SK-N-SH treated with all-trans-retinoic acid at 6 μM for 48 hours (cell line): ENCODE results near the gene AP2B1.

ENCODE experiments used
- ATAC-seq: fragments of 200-7000 bp; cut with Tn5 transposase; 3 replicates; pipeline ENCODE4 v1.9.1; 2020; ENCODE audit warnings: mild to moderate bottlenecking, moderate library complexity
- ARNTL ChIP-seq: fragments of 450-650 bp; formaldehyde crosslinking; IDR thresholded peaks from 2 replicates; pipeline ENCODE4 v1.5.0; 2020; ENCODE audit warnings: low read depth, mild to moderate bottlenecking, moderate library complexity, borderline replicate concordance
- BACH2 ChIP-seq: fragments of 250-450 bp; sonication (Bioruptor Pico); IDR thresholded peaks from 2 replicates; pipeline ENCODE4 v1.9.0; 2021; ENCODE audit warnings: mild to moderate bottlenecking, borderline replicate concordance
- CSDC2 ChIP-seq: fragments of 250-450 bp; sonication (Bioruptor Pico); IDR thresholded peaks from 2 replicates; pipeline ENCODE4 v1.5.0; 2020; ENCODE audit warnings: mild to moderate bottlenecking, moderate library complexity
- CSRNP3 ChIP-seq: fragments of 250-450 bp; sonication (Bioruptor Pico); IDR thresholded peaks from 2 replicates; pipeline ENCODE4 v1.5.1; 2021; ENCODE audit warnings: mild to moderate bottlenecking, moderate library complexity
- ESRRG ChIP-seq: fragments of 250-450 bp; sonication (Bioruptor Pico); IDR thresholded peaks from 2 replicates; pipeline ENCODE4 v1.6.1; 2021; ENCODE audit warnings: mild to moderate bottlenecking
- ISL1 ChIP-seq: fragments of 250-450 bp; sonication (Bioruptor Pico); IDR thresholded peaks from 2 replicates; pipeline ENCODE4 v2.1.2; 2022; ENCODE audit warnings: mild to moderate bottlenecking, moderate library complexity
- OSR1 ChIP-seq: fragments of 250-450 bp; sonication (Bioruptor Pico); IDR thresholded peaks from 2 replicates; pipeline ENCODE4 v1.8.0; 2022; ENCODE audit warnings: moderate library complexity, mild to moderate bottlenecking, inconsistent platforms
- PATZ1 ChIP-seq: fragments of 250-450 bp; sonication (Bioruptor Pico); IDR thresholded peaks from 2 replicates; pipeline ENCODE4 v1.8.0; 2020; ENCODE audit warnings: mild to moderate bottlenecking, moderate library complexity, borderline replicate concordance
- POU6F1 ChIP-seq: fragments of 250-450 bp; sonication (Bioruptor Pico); IDR thresholded peaks from 2 replicates; pipeline ENCODE4 v1.8.0; 2021; ENCODE audit warnings: low read depth, mild to moderate bottlenecking, moderate library complexity, borderline replicate concordance
- PPARA ChIP-seq: fragments of 250-450 bp; sonication (Bioruptor Pico); IDR thresholded peaks from 2 replicates; pipeline ENCODE4 v1.5.0; 2020; ENCODE audit warnings: mild to moderate bottlenecking, borderline replicate concordance
- RARB ChIP-seq: fragments of 250-450 bp; sonication (Bioruptor Pico); IDR thresholded peaks from 2 replicates; pipeline ENCODE4 v1.8.0; 2021; ENCODE audit warnings: mild to moderate bottlenecking, moderate library complexity
- SNAI2 ChIP-seq: fragments of 250-450 bp; sonication (Bioruptor Pico); IDR thresholded peaks from 2 replicates; pipeline ENCODE4 v1.5.0; 2020; ENCODE audit warnings: mild to moderate bottlenecking, moderate library complexity
- TCF4 ChIP-seq: fragments of 250-450 bp; sonication (Bioruptor Pico); IDR thresholded peaks from 2 replicates; pipeline ENCODE4 v1.8.0; 2021; ENCODE audit warnings: mild to moderate bottlenecking, moderate library complexity, borderline replicate concordance
- TOX ChIP-seq: fragments of 250-450 bp; sonication (Bioruptor Pico); IDR thresholded peaks from 2 replicates; pipeline ENCODE4 v1.8.0; 2021; ENCODE audit warnings: mild to moderate bottlenecking, moderate library complexity, borderline replicate concordance
- TSHZ2 ChIP-seq: fragments of 250-450 bp; sonication (Bioruptor Pico); IDR thresholded peaks from 2 replicates; pipeline ENCODE4 v1.5.0; 2020; ENCODE audit warnings: mild to moderate bottlenecking, moderate library complexity
- ZC3H10 ChIP-seq: fragments of 250-450 bp; sonication (Bioruptor Pico); IDR thresholded peaks from 2 replicates; pipeline ENCODE4 v1.5.1; 2021; ENCODE audit warnings: mild to moderate bottlenecking, moderate library complexity
- ZFP3 ChIP-seq: fragments of 250-450 bp; sonication (Bioruptor Pico); IDR thresholded peaks from 2 replicates; pipeline ENCODE4 v1.5.0; 2020; ENCODE audit warnings: mild to moderate bottlenecking, moderate library complexity
- ZFP30 ChIP-seq: fragments of 450-650 bp; formaldehyde crosslinking; IDR thresholded peaks from 2 replicates; pipeline ENCODE4 v1.5.0; 2022; ENCODE audit warnings: mild to moderate bottlenecking, moderate library complexity
- ZNF565 ChIP-seq: fragments of 450-650 bp; formaldehyde crosslinking; conservative IDR thresholded peaks from 2 replicates; pipeline ENCODE4 v1.5.0; 2020; ENCODE audit warnings: low read depth, mild to moderate bottlenecking, moderate library complexity
- ZNF70 ChIP-seq: fragments of 450-650 bp; formaldehyde crosslinking; IDR thresholded peaks from 2 replicates; pipeline ENCODE4 v1.5.0; 2020; ENCODE audit warnings: mild to moderate bottlenecking, moderate library complexity
- ZNF8 ChIP-seq: fragments of 450-650 bp; formaldehyde crosslinking; IDR thresholded peaks from 2 replicates; pipeline ENCODE4 v1.5.0; 2020; ENCODE audit warnings: mild to moderate bottlenecking, moderate library complexity

The AP2B1 gene

GRCh38 chr17:35745246-35745645 is 158.1 kb downstream of the AP2B1 start:
- TF ChIP-seq CSRNP3 (CRISPR knock-in tag) (no peak), ZNF8 (no peak), ZC3H10 (CRISPR knock-in tag) (no peak), ESRRG (CRISPR knock-in tag) (no peak), ZFP3 (CRISPR knock-in tag) (no peak), TSHZ2 (CRISPR knock-in tag) (no peak), ARNTL (no peak), TCF4 (CRISPR knock-in tag) (no peak), ZNF70 (CRISPR knock-in tag) (no peak), CSDC2 (no peak), TOX (CRISPR knock-in tag) (no peak), POU6F1 (CRISPR knock-in tag) (no peak), ZFP30 (no peak)
- no peak for ATAC-seq

GRCh38 chr17:35745749-35746320 is 158.7 kb downstream of the AP2B1 start:
- no peak for ATAC-seq
- TF ChIP-seq ZFP30 = no peak
- no peak for TF ChIP-seq ZFP3 (CRISPR knock-in tag)
- TF ChIP-seq RARB (CRISPR knock-in tag) = no peak

- ATAC-seq = peak; percentile 91
- TF ChIP-seq ZNF70 (CRISPR knock-in tag) (no peak), PPARA (CRISPR knock-in tag) (no peak), TSHZ2 (CRISPR knock-in tag) (no peak), ARNTL (no peak), SNAI2 (CRISPR knock-in tag) (no peak), CSDC2 (no peak), ZFP3 (CRISPR knock-in tag) (no peak), POU6F1 (CRISPR knock-in tag) (no peak), CSRNP3 (CRISPR knock-in tag) (no peak), ISL1 (no peak), ESRRG (CRISPR knock-in tag) (no peak), BACH2 (CRISPR knock-in tag) (no peak), ZNF565 (CRISPR knock-in tag) (no peak), ZFP30 (no peak), RARB (CRISPR knock-in tag) (no peak), PATZ1 (CRISPR knock-in tag) (no peak), ZC3H10 (CRISPR knock-in tag) (no peak), TCF4 (CRISPR knock-in tag) (no peak), OSR1 (no peak)
These were observed 160.5 kb downstream of the AP2B1 start for GRCh38 chr17:35747540-35748017.
